Stomach (tissue), 9 donors: ENCODE results near the gene FAM131A. TPM values are rescaled to one million over a fixed set of nuclear protein-coding genes. Genes with fewer than 3 reads are reported as not detected.

Source experiments
- DNase-seq, 2 donors: peaks; one replicate each; pipeline versions ENCODE4 v3.0.0 to v3.0.0-alpha.2; 2013 to 2019
- H3K27ac ChIP-seq, 5 donors: fragments of 200-600 bp in 4 of 5; sonication (generic) in 4 of 5; one replicate each; pipeline ENCODE4 v1.5.1; 2013 to 2019; ENCODE audit warnings: mild to moderate bottlenecking in 1 of 5, moderate library complexity in 1 of 5
- H3K27me3 ChIP-seq, 3 donors: fragments of 200-600 bp; sonication (generic); one replicate each; pipeline ENCODE4 v1.5.1; 2017 to 2019; ENCODE audit warnings: mixed run types in 1 of 3
- H3K36me3 ChIP-seq, 4 donors: fragments of 200-600 bp; sonication (generic); 1 replicate in 3 of 4; 2 replicates in 1 of 4; pipeline ENCODE4 v1.5.1; 2016 to 2019
- H3K4me1 ChIP-seq, 4 donors: fragments of 200-600 bp; sonication (generic); one replicate each; pipeline ENCODE4 v1.5.1; 2016 to 2019
- H3K4me3 ChIP-seq, 4 donors: fragments of 200-600 bp; sonication (generic) in 3 of 4; one replicate each; pipeline ENCODE4 v1.5.1; 2016 to 2019; ENCODE audit warnings: mild to moderate bottlenecking in 1 of 4
- H3K9me3 ChIP-seq, 4 donors: fragments of 200-600 bp; sonication (generic); one replicate each; pipeline ENCODE4 v1.5.1; 2016 to 2019
- CTCF ChIP-seq, 7 experiments: fragments of 450-650 bp in 4 of 7; fragments of 200-600 bp in 3 of 7; sonication (generic) in 3 of 7; IDR thresholded peaks; one replicate each; pipeline ENCODE4 v1.5.1; 2016 to 2019; ENCODE audit warnings: antibody characterized with exemption in 7 of 7, control low read depth in 2 of 7, mild to moderate bottlenecking in 1 of 7
- EP300 ChIP-seq: sonication (generic); formaldehyde crosslinking; IDR thresholded peaks from one replicate; pipeline ENCODE4 v1.6.1; 2017; ENCODE audit warnings: antibody characterized with exemption
- POLR2A ChIP-seq, 4 donors: fragments of 450-650 bp; IDR thresholded peaks; one replicate each; pipeline ENCODE4 v1.6.1; 2016; ENCODE audit warnings: antibody characterized with exemption in 4 of 4, control low read depth in 2 of 4, mild to moderate bottlenecking in 1 of 4, moderate library complexity in 1 of 4
- POLR2AphosphoS5 ChIP-seq, 3 donors: sonication (generic); formaldehyde crosslinking; IDR thresholded peaks; one replicate each; pipeline ENCODE4 v1.6.1; 2016; ENCODE audit warnings: antibody characterized with exemption in 3 of 3
- WGBS, 5 donors: extraction: QIAGEN DNeasy Blood & Tissue Kit in 3 of 5; methylation state at CpG; one replicate each; pipeline versions ENCODE4 v1.1.5 to v1.1.7; 2013 to 2018; 5-methylcytosine and 5-hydroxymethylcytosine counted together
- intact Hi-C: fragments of 100-400 bp; cut with DNase I; formaldehyde crosslinking; loops from one replicate; pipeline ENCODE4 v1.15.1; 2023; ENCODE audit warnings: low total_unique reads
- polyA plus RNA-seq, 3 donors: library from polyadenylated mRNA; stranded (reverse); fragments of 200-250 nt; gene quantifications; one replicate each; pipeline ENCODE4 v1.2.3, GENCODE V29; 2013
- total RNA-seq, 5 donors: library from RNA; depleted of rRNA; stranded (reverse); fragments of >200 nt; gene quantifications; one replicate each; pipeline versions ENCODE4 v1.1.0 to v1.2.3, GENCODE V29; 2014 to 2016
- donor health status: healthy with polysubstance abuse.
- donor health status: Bipolar disorder and iron deficiency.
- donor health status: healthy.

The FAM131A gene
- total and polyA plus RNA-seq, 8 donors: 1.8 to 73.2 (median 12.8) TPM

GRCh38 chr3:184358124-184358767 is 20.8 kb downstream of the FAM131A start:
- H3K4me1 ChIP-seq: peaks cover 9 to 34% (median 15%) of the 10 kb centered on the region in 4 donors
- no peak overlapping the region for H3K4me3 ChIP-seq
- H3K27me3 ChIP-seq: no peaks in the 10 kb centered on the region
- DNase-seq: no peak
- TF ChIP-seq POLR2AphosphoS5 (IDR thresholded peaks at IDR 0.05) (no peak), POLR2A (IDR thresholded peaks at IDR 0.05) (no peak)
- H3K9me3 ChIP-seq: no peaks in the 10 kb centered on the region
- intact Hi-C loops: loop anchor here (10.0 kb wide), 1 partner anchor 53 kb away; no protein-coding TSS in a partner anchor
- 93 to 97% (median 96%) methylated on average over 11 to 12 of the region's 12 CpGs for WGBS, 5 donors
- H3K27ac ChIP-seq: no peak overlapping the region
- H3K36me3 ChIP-seq: peaks cover 0 to 36% (median 22%) of the 10 kb centered on the region in 4 donors

- no peak for TF ChIP-seq EP300
- TF ChIP-seq CTCF (IDR thresholded peaks at IDR 0.05): no peak
- no peak for TF ChIP-seq POLR2A (IDR thresholded peaks at IDR 0.05)
- TF ChIP-seq POLR2AphosphoS5 (IDR thresholded peaks at IDR 0.05): no peak
- WGBS, 5 donors: 67 to 87% (median 81%) methylated on average over 14 of the region's 14 CpGs
- Histone ChIP-seq H3K4me3 (no peak overlapping the region), H3K4me1 (peaks cover 13 to 39% (median 21%) of the 10 kb centered on the region in 4 donors), H3K27ac (no peak overlapping the region), H3K27me3 (no peaks in the 10 kb centered on the region), H3K9me3 (no peaks in the 10 kb centered on the region), H3K36me3 (peaks cover 0 to 36% (median 22%) of the 10 kb centered on the region in 4 donors)
- DNase-seq: no peak
- intact Hi-C loops: loop anchor here (10.0 kb wide), 1 partner anchor 54 kb away; no protein-coding TSS in a partner anchor
These were observed 21.5 kb downstream of the FAM131A start for GRCh38 chr3:184358921-184359350.

- no peaks in the 10 kb centered on the region for H3K9me3 ChIP-seq
- WGBS, 5 donors: 55 to 65% (median 59%) methylated on average over 9 of the region's 9 CpGs
- peaks cover 20 to 39% (median 27%) of the 10 kb centered on the region in 4 donors for H3K4me1 ChIP-seq
- H3K36me3 ChIP-seq: peaks cover 0 to 36% (median 22%) of the 10 kb centered on the region in 4 donors
- TF ChIP-seq EP300 (no peak), POLR2AphosphoS5 (IDR thresholded peaks at IDR 0.05) (no peak), POLR2A (IDR thresholded peaks at IDR 0.05) (no peak), CTCF (IDR thresholded peaks at IDR 0.05) (no peak)
- intact Hi-C loops: loop anchor here (10.0 kb wide), 1 partner anchor 55 kb away; no protein-coding TSS in a partner anchor
- no peak overlapping the region for H3K27ac ChIP-seq
- no peak overlapping the region for H3K4me3 ChIP-seq
- no peaks in the 10 kb centered on the region for H3K27me3 ChIP-seq
- DNase-seq: no peak
These were observed 22.2 kb downstream of the FAM131A start for GRCh38 chr3:184359610-184360009.

GRCh38 chr3:184360070-184360928 is 22.9 kb downstream of the FAM131A start:
- Histone ChIP-seq H3K27me3 (no peaks in the 10 kb centered on the region), H3K9me3 (no peaks in the 10 kb centered on the region), H3K4me1 (peaks cover 22 to 46% (median 32%) of the 10 kb centered on the region in 4 donors), H3K27ac (no peak overlapping the region), H3K4me3 (peak overlapping the region; percentile 83 to 95 (median 86)), H3K36me3 (peaks cover 0 to 34% (median 23%) of the 10 kb centered on the region in 4 donors)
- TF ChIP-seq POLR2A (IDR thresholded peaks at IDR 0.05): no peak
- TF ChIP-seq EP300: no peak
- TF ChIP-seq CTCF (IDR thresholded peaks at IDR 0.05): no peak
- TF ChIP-seq POLR2AphosphoS5 (IDR thresholded peaks at IDR 0.05): no peak
- DNase-seq: no peak
- 62 to 75% (median 69%) methylated on average over 11 to 12 of the region's 12 CpGs for WGBS, 5 donors
- intact Hi-C loops: no loop called here
